Measurements from ENCODE around the gene HS3ST5.

DNA sequence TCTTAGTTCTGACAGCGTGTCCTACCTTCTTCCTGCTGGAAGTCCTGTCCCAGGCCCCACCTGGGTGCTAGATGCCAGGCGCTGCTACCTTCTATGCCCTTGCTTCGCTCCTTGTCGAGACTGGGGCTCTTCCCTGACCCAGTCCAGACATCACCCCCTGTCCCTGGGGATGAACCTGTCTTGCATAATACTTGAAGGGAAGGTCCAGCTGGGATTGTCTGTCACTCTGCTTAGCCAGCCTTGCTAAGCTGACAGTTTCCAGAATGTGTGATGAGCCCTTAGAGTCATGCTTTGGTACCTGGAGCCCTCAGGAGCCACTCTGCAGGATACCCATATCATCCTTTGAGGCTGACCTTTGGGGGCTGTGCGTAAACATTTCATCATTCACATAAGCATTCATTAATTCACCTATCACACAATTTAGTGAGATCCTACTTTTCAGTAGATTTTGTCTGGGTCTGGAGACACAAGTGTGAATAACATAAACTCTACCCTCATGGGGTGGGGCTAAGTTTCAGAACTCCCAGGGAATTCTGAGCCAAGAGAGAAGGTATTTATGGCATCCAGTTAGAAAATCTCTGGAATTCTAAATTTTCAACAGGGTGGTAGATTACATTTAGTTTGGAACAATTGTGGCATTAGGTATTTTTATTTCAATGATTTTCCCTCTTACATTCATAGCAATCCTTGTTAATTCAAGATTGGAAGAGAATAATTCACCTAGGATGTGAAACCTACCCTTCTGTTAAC, 220.7 kb downstream of the HS3ST5 start:
- TF ChIP-seq, protein P1, sequence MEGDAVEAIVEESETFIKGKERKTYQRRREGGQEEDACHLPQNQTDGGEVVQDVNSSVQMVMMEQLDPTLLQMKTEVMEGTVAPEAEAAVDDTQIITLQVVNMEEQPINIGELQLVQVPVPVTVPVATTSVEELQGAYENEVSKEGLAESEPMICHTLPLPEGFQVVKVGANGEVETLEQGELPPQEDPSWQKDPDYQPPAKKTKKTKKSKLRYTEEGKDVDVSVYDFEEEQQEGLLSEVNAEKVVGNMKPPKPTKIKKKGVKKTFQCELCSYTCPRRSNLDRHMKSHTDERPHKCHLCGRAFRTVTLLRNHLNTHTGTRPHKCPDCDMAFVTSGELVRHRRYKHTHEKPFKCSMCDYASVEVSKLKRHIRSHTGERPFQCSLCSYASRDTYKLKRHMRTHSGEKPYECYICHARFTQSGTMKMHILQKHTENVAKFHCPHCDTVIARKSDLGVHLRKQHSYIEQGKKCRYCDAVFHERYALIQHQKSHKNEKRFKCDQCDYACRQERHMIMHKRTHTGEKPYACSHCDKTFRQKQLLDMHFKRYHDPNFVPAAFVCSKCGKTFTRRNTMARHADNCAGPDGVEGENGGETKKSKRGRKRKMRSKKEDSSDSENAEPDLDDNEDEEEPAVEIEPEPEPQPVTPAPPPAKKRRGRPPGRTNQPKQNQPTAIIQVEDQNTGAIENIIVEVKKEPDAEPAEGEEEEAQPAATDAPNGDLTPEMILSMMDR (IDR thresholded peaks at IDR 0.05) = no peak
- no peak for TF ChIP-seq POLR2AphosphoS5 (IDR thresholded peaks at IDR 0.05)

Measured in breast epithelium (tissue), 3 donors.